GM23338 (cell line): ENCODE data around the gene DOCK2. TPM values are rescaled to one million over a fixed set of nuclear protein-coding genes. Genes with fewer than 3 reads are reported as not detected.

Experiments
- ATAC-seq: fragments of 200-7000 bp; cut with Tn5 transposase; 3 replicates; pipeline ENCODE4 v1.9.1; 2020
- DNase-seq: peaks from one replicate; pipeline ENCODE4 v3.0.0-alpha.2; 2015; ENCODE audit warnings: low spot score
- H2AFZ ChIP-seq: fragments of 200-600 bp; sonication (generic); 2 replicates; pipeline ENCODE4 v1.8.0; 2016; ENCODE audit warnings: antibody characterized with exemption, mild to moderate bottlenecking, moderate library complexity
- H3F3A ChIP-seq: fragments of 200-600 bp; sonication (generic); replicated peaks from 2 replicates; pipeline ENCODE4 v1.8.0; 2017; ENCODE audit warnings: antibody characterized with exemption, mixed run types, low read depth
- H3K27ac ChIP-seq: fragments of 200-600 bp; sonication (generic); 2 replicates; pipeline ENCODE4 v1.6.1; 2016; ENCODE audit warnings: low read depth
- H3K27me3 ChIP-seq: fragments of 200-600 bp; sonication (generic); 2 replicates; pipeline ENCODE4 v1.8.0; 2016; ENCODE audit warnings: mild to moderate bottlenecking, mixed run types, moderate library complexity; ENCODE audit not compliant: insufficient read depth
- H3K36me3 ChIP-seq: fragments of 200-600 bp; sonication (generic); 2 replicates; pipeline ENCODE4 v1.8.0; 2016; ENCODE audit warnings: mild to moderate bottlenecking; ENCODE audit not compliant: insufficient read depth
- H3K4me1 ChIP-seq: fragments of 200-600 bp; sonication (generic); 2 replicates; pipeline ENCODE4 v1.8.0; 2016; ENCODE audit warnings: mild to moderate bottlenecking, moderate library complexity; ENCODE audit not compliant: insufficient read depth
- H3K4me2 ChIP-seq: fragments of 200-600 bp; sonication (generic); 2 replicates; pipeline ENCODE4 v1.7.1; 2017; ENCODE audit warnings: mixed run types
- H3K4me3 ChIP-seq: fragments of 200-600 bp; sonication (generic); 2 replicates; pipeline ENCODE4 v1.6.1; 2016; ENCODE audit warnings: mixed run types
- H3K79me2 ChIP-seq: fragments of 200-600 bp; sonication (generic); replicated peaks from 2 replicates; pipeline ENCODE4 v1.8.0; 2017; ENCODE audit warnings: mild to moderate bottlenecking; ENCODE audit not compliant: insufficient read depth
- H3K9me2 ChIP-seq: fragments of 200-600 bp; sonication (generic); 2 replicates; pipeline ENCODE4 v1.8.0; 2017; ENCODE audit not compliant: insufficient read depth
- H4K20me1 ChIP-seq: fragments of 200-600 bp; sonication (generic); replicated peaks from 2 replicates; pipeline ENCODE4 v1.8.0; 2017; ENCODE audit warnings: mild to moderate bottlenecking; ENCODE audit not compliant: insufficient read depth
- H3K27ac Mint-ChIP-seq: 2 replicates; pipeline ENCODE4 v1.8.0; 2020; ENCODE audit warnings: inconsistent platforms, mild to moderate bottlenecking, moderate library complexity, mixed read lengths
- H3K27me3 Mint-ChIP-seq: 3 replicates; pipeline ENCODE4 v1.8.0; 2022; ENCODE audit warnings: low read depth, mild to moderate bottlenecking, moderate library complexity, mixed read lengths, inconsistent platforms; ENCODE audit not compliant: insufficient read depth, poor library complexity
- H3K36me3 Mint-ChIP-seq: 3 replicates; pipeline ENCODE4 v1.8.0; 2021; ENCODE audit warnings: low read depth, mild to moderate bottlenecking, inconsistent platforms, moderate library complexity, mixed read lengths
- H3K4me1 Mint-ChIP-seq: 3 replicates; pipeline ENCODE4 v1.8.0; 2020; ENCODE audit warnings: mild to moderate bottlenecking, inconsistent platforms, mixed read lengths
- H3K4me3 Mint-ChIP-seq: 3 replicates; pipeline ENCODE4 v1.8.0; 2021; ENCODE audit warnings: moderate library complexity, mild to moderate bottlenecking, inconsistent platforms, mixed read lengths
- H3K9me3 Mint-ChIP-seq: 3 replicates; pipeline ENCODE4 v1.8.0; 2020; ENCODE audit warnings: moderate library complexity, mild to moderate bottlenecking, inconsistent platforms, mixed read lengths
- CREB1 ChIP-seq: fragments of 250-450 bp; sonication (Bioruptor Pico); IDR thresholded peaks from 2 replicates; pipeline ENCODE4 v1.5.0; 2020; ENCODE audit warnings: low read depth, mild to moderate bottlenecking, moderate library complexity
- EZH2 ChIP-seq: fragments of 200-600 bp; sonication (generic); IDR thresholded peaks from one replicate; pipeline ENCODE4 v1.8.0; 2017; ENCODE audit warnings: antibody characterized with exemption, mild to moderate bottlenecking, low read depth; ENCODE audit not compliant: unreplicated experiment
- EZH2phosphoT487 ChIP-seq: fragments of 200-600 bp; sonication (generic); IDR thresholded peaks from one replicate; pipeline ENCODE4 v1.8.1; 2018; ENCODE audit warnings: antibody characterized with exemption; ENCODE audit not compliant: unreplicated experiment
- JUNB ChIP-seq: IDR thresholded peaks from one replicate; pipeline ENCODE4 v1.6.1; 2016; ENCODE audit warnings: antibody characterized with exemption; ENCODE audit not compliant: unreplicated experiment
- NANOG ChIP-seq: IDR thresholded peaks from 2 replicates; pipeline ENCODE4 v1.6.1; 2016; ENCODE audit warnings: antibody characterized with exemption, borderline replicate concordance
- POLR2AphosphoS5 ChIP-seq: IDR thresholded peaks from 2 replicates; pipeline ENCODE4 v1.6.1; 2016; ENCODE audit warnings: antibody characterized with exemption, low read depth
- REST ChIP-seq: IDR thresholded peaks from one replicate; pipeline ENCODE4 v1.6.1; 2018; ENCODE audit warnings: antibody characterized with exemption; ENCODE audit not compliant: unreplicated experiment
- STAT1 ChIP-seq: IDR thresholded peaks from one replicate; pipeline ENCODE4 v1.6.1; 2016; ENCODE audit warnings: antibody characterized with exemption; ENCODE audit not compliant: unreplicated experiment
- ZNF114 ChIP-seq: fragments of 250-450 bp; sonication (Bioruptor Pico); IDR thresholded peaks from 2 replicates; pipeline ENCODE4 v1.5.0; 2020; ENCODE audit warnings: mild to moderate bottlenecking, moderate library complexity
- ZNF331 ChIP-seq: fragments of 250-450 bp; sonication (Bioruptor Pico); IDR thresholded peaks from 2 replicates; pipeline ENCODE4 v1.5.0; 2020; ENCODE audit warnings: low read depth, mild to moderate bottlenecking, moderate library complexity
- polyA plus RNA-seq: library from polyadenylated mRNA; unstranded; fragments of >200 nt; fragmentation: Nextera tagmentation; extraction: Ambion mirVana; gene quantifications from 2 replicates; pipeline ENCODE4 v1.2.1, GENCODE V29; 2016
- total RNA-seq: library from RNA; depleted of rRNA; stranded (reverse); fragments of >200 nt; shearing (Covaris generic); gene quantifications from 2 replicates; pipeline ENCODE4 v1.2.3, GENCODE V29; 2014
- TF ChIP-seq, protein P1 (sequence below): IDR thresholded peaks from 2 replicates; pipeline ENCODE4 v1.6.1; 2016; ENCODE audit warnings: antibody characterized with exemption
- TF ChIP-seq, protein P2 (sequence below), 2 experiments: fragments of 200-600 bp in 1 of 2; sonication (generic) in 1 of 2; conservative IDR thresholded peaks; 2 replicates each; pipeline versions ENCODE4 v1.5.1 to v1.6.1; 2016 to 2017; ENCODE audit warnings: antibody characterized with exemption in 2 of 2, low read depth in 2 of 2, mild to moderate bottlenecking in 2 of 2, moderate library complexity in 1 of 2

DOCK2 gene
- total and polyA plus RNA-seq, 2 experiments from 2014 or later, result 3.7 to 9.4 TPM

DNA sequence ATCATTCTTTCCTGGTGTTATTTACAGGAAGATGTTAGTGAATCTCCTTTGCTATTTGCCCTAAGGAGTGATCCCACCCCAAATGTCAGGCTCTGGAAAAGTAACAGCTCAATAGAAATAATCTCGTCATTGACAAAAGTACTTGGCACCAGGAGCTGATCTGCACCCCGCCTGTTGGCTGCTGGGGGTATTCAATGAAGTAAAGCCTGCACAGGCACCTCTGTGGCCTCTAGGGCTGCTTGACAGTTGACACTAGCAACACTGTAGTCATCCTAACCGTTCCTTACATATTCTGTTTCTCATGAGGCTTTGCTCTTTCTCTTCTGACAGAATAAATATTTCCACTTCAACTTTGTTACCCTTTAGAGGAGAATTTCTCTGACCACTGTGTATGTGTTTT lies 103.4 kb downstream of the DOCK2 start (continued):
- TF ChIP-seq, protein P1, sequence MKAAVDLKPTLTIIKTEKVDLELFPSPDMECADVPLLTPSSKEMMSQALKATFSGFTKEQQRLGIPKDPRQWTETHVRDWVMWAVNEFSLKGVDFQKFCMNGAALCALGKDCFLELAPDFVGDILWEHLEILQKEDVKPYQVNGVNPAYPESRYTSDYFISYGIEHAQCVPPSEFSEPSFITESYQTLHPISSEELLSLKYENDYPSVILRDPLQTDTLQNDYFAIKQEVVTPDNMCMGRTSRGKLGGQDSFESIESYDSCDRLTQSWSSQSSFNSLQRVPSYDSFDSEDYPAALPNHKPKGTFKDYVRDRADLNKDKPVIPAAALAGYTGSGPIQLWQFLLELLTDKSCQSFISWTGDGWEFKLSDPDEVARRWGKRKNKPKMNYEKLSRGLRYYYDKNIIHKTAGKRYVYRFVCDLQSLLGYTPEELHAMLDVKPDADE, result no peak
- no peak for TF ChIP-seq STAT1
- TF ChIP-seq, protein P2, sequence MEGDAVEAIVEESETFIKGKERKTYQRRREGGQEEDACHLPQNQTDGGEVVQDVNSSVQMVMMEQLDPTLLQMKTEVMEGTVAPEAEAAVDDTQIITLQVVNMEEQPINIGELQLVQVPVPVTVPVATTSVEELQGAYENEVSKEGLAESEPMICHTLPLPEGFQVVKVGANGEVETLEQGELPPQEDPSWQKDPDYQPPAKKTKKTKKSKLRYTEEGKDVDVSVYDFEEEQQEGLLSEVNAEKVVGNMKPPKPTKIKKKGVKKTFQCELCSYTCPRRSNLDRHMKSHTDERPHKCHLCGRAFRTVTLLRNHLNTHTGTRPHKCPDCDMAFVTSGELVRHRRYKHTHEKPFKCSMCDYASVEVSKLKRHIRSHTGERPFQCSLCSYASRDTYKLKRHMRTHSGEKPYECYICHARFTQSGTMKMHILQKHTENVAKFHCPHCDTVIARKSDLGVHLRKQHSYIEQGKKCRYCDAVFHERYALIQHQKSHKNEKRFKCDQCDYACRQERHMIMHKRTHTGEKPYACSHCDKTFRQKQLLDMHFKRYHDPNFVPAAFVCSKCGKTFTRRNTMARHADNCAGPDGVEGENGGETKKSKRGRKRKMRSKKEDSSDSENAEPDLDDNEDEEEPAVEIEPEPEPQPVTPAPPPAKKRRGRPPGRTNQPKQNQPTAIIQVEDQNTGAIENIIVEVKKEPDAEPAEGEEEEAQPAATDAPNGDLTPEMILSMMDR (conservative IDR thresholded peaks at IDR 0.05; ENCODE audit: low read depth in 2 of 2), result no peak
- no peak for TF ChIP-seq ZNF114 (CRISPR knock-in tag)

DNA sequence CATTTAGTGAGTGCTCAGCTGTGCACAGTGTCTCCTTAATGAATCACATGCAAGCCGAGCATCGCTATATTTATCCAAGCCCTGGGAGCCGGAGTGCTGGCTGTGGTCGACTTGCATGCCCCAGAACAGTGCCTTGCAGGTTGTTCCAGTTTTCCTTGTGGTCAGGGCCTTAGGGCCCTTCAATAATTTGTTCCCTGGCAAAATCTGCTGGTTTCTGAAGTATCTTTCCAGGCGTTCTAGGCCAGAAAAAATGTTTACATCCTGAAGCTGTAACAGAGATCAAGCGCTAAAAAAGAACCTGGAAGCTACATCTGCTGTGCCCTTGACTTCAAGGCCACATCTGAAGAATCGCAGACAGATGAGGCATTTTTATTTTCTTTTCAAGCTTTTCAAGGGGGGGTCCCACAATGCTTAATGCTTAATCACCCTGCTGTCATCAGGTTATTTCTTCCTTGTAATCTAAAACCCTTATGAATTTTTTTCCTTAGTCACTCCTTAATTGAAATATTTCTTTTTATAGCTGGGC lies 105.8 kb downstream of the DOCK2 start:
- H3K9me3 Mint-ChIP-seq, result no peaks in the 10 kb centered on the region; the same call in 2 of the 3 replicates
- Histone ChIP-seq H3K4me3 (no peak overlapping the region), H3K36me3 (no peaks in the 10 kb centered on the region), H3K27ac (no peak overlapping the region), H3K4me2 (no peak overlapping the region), H3K27me3 (no peaks in the 10 kb centered on the region), H4K20me1 (no peaks in the 10 kb centered on the region), H3K9me2 (peaks cover 4% of the 10 kb centered on the region; the same call in 1 of the 2 replicates), H3K4me1 (peaks cover 6% of the 10 kb centered on the region; the same call in 1 of the 2 replicates), H3K79me2 (no peaks in the 10 kb centered on the region), H3F3A (no peaks in the 10 kb centered on the region), H2AFZ (no peak overlapping the region)
- H3K27me3 Mint-ChIP-seq, result peaks cover 3% of the 10 kb centered on the region
- no peak for TF ChIP-seq STAT1
- H3K36me3 Mint-ChIP-seq, result no peaks in the 10 kb centered on the region
- DNase-seq (no peak), ATAC-seq (no peak)
- no peak overlapping the region for H3K27ac Mint-ChIP-seq
- H3K4me1 Mint-ChIP-seq, result peaks cover 18% of the 10 kb centered on the region
- no peak overlapping the region for H3K4me3 Mint-ChIP-seq

GRCh38 chr5:169744336-169744735 lies 107.3 kb downstream of the DOCK2 start:
- peaks cover 3% of the 10 kb centered on the region for H3K27me3 Mint-ChIP-seq
- no peaks in the 10 kb centered on the region; the same call in 2 of the 3 replicates for H3K9me3 Mint-ChIP-seq
- H3K27me3 ChIP-seq, result no peaks in the 10 kb centered on the region
- H3K79me2 ChIP-seq, result no peaks in the 10 kb centered on the region
- no peak overlapping the region for H3K4me3 Mint-ChIP-seq
- no peak overlapping the region for H3K4me2 ChIP-seq
- no peak overlapping the region for H2AFZ ChIP-seq
- no peaks in the 10 kb centered on the region for H3K9me2 ChIP-seq
- H4K20me1 ChIP-seq, result no peaks in the 10 kb centered on the region
- no peak overlapping the region for H3K27ac Mint-ChIP-seq
- H3K4me1 ChIP-seq, result peaks cover 6% of the 10 kb centered on the region; the same call in 1 of the 2 replicates
- no peak for DNase-seq
- H3K36me3 Mint-ChIP-seq, result no peaks in the 10 kb centered on the region
- H3F3A ChIP-seq, result no peaks in the 10 kb centered on the region
- ATAC-seq, result no peak
- H3K4me1 Mint-ChIP-seq, result peaks cover 18% of the 10 kb centered on the region
- no peak overlapping the region for H3K27ac ChIP-seq
- H3K4me3 ChIP-seq, result no peak overlapping the region
- no peaks in the 10 kb centered on the region for H3K36me3 ChIP-seq
- TF ChIP-seq NANOG (no peak), STAT1 (no peak), EZH2 (no peak), ZNF114 (CRISPR knock-in tag) (no peak), CREB1 (CRISPR knock-in tag) (no peak), REST (no peak), JUNB (no peak), POLR2AphosphoS5 (no peak), EZH2phosphoT487 (no peak), ZNF331 (CRISPR knock-in tag) (no peak)
- TF ChIP-seq, protein P1, result no peak
- TF ChIP-seq, protein P2 (conservative IDR thresholded peaks at IDR 0.05; ENCODE audit: low read depth in 2 of 2), result no peak
